Measurements from ENCODE around the gene SECISBP2. TPM values are rescaled to one million over a fixed set of nuclear protein-coding genes. Genes with fewer than 3 reads are reported as not detected.

SECISBP2 gene
- total and polyA plus RNA-seq, 2 of the 13 experiments (the other 11 are each of a cell fraction or from before 2014, with no cell fraction given) = 32.4 to 38.0 TPM

- TF ChIP-seq SNAPC5 (CRISPR knock-in tag; IDR thresholded peaks at IDR 0.05; ENCODE audit: borderline replicate concordance) = no peak; the same call in 1 of the 2 replicates
- TF ChIP-seq RXRB (CRISPR knock-in tag; IDR thresholded peaks at IDR 0.05; ENCODE audit: borderline replicate concordance) = peak; percentile 15; the same call in 1 of the 2 replicates
- peak; percentile 76; the same call in 1 of the 2 replicates for TF ChIP-seq KDM5B (CRISPR knock-in tag; IDR thresholded peaks at IDR 0.05; ENCODE audit: borderline replicate concordance)
- peak; percentile 74 for TF ChIP-seq ZNF768 (CRISPR knock-in tag; IDR thresholded peaks at IDR 0.05)
- no peak for TF ChIP-seq ZNF33A (CRISPR knock-in tag; IDR thresholded peaks at IDR 0.05; ENCODE audit: borderline replicate concordance)
- no peak for TF ChIP-seq ZNF281 (CRISPR knock-in tag; IDR thresholded peaks at IDR 0.05; ENCODE audit: borderline replicate concordance)
- TF ChIP-seq HMG20B (CRISPR knock-in tag; conservative IDR thresholded peaks at IDR 0.05) = no peak; the same call in 1 of the 2 replicates
- TF ChIP-seq ZBTB46 (CRISPR knock-in tag; IDR thresholded peaks at IDR 0.05; ENCODE audit: borderline replicate concordance) = no peak
- 0 out of 2 replicates have a peak, but pooled peaks have one; percentile 2 for TF ChIP-seq PCBP1 (IDR thresholded peaks at IDR 0.05; ENCODE audit: borderline replicate concordance, low read depth, low read length)
- TF ChIP-seq ZNF75D (CRISPR knock-in tag; IDR thresholded peaks at IDR 0.05; ENCODE audit: borderline replicate concordance) = no peak
- TF ChIP-seq JUNB (CRISPR knock-in tag; IDR thresholded peaks at IDR 0.05; ENCODE audit: borderline replicate concordance) = no peak
- no peak for TF ChIP-seq ISX (CRISPR knock-in tag; conservative IDR thresholded peaks at IDR 0.05)
- peak; percentile 72 for TF ChIP-seq SALL1 (CRISPR knock-in tag; IDR thresholded peaks at IDR 0.05)
- no peak for TF ChIP-seq ZNF83 (CRISPR knock-in tag; IDR thresholded peaks at IDR 0.05; ENCODE audit: borderline replicate concordance)
- peak; percentile 47 for TF ChIP-seq U2AF1 (optimal IDR thresholded peaks at IDR 0.05; ENCODE audit: low read depth, low read length)
- no peak for TF ChIP-seq DDIT3 (CRISPR knock-in tag; IDR thresholded peaks at IDR 0.05)
- peak; percentile 94 for TF ChIP-seq CREM (IDR thresholded peaks at IDR 0.05)
- TF ChIP-seq CREM (CRISPR knock-in tag; IDR thresholded peaks at IDR 0.05) = no peak
- TF ChIP-seq REPIN1 (CRISPR knock-in tag; IDR thresholded peaks at IDR 0.05; ENCODE audit: borderline replicate concordance, low read depth) = peak; percentile 55; the same call in 1 of the 2 replicates
- TF ChIP-seq SP1 (IDR thresholded peaks at IDR 0.05) = no peak
- peak; percentile 67 for TF ChIP-seq SP1 (CRISPR knock-in tag; IDR thresholded peaks at IDR 0.05)
Observed at GRCh38 chr9:89310475-89311345, 7.6 kb upstream of the SECISBP2 start, which contains the start of gene CKS2 (continued).
